ENCODE results near the gene ADISSP. TPM values are rescaled to one million over a fixed set of nuclear protein-coding genes. Genes with fewer than 3 reads are reported as not detected.

The ADISSP gene
- polyA plus RNA-seq, 4 donors, result 5.8 to 38.4 (median 16.2) TPM

DNA sequence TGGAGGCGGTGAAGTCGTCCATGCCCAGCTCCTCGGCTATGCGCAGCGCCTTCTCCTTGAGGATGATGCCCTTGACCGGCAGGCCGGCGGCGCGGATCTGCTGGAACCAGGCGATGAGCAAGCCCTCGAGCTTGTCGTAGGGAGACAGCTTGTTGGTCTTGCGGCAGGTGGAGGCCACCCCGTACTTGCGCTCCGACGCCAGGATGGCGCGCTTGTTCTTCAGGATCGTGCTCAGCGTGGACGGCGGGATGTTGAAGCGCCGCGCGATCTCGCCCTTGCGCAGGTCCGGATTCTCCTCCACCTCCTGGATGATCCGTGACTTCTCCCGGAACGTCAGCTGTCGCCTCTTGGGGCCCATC lies 18.6 kb upstream of the ADISSP start:
- WGBS, 3 donors, result 1 to 4% (median 3%) methylated on average over 24 to 35 of the region's 35 CpGs
- DNase-seq (peak; percentile 39 to 82), FAIRE-seq (no peak)
- H3K27me3 ChIP-seq (ENCODE audit: control insufficient read depth in 3 of 3, insufficient read depth in 3 of 3, low read length in 3 of 3), result no peaks in the 10 kb centered on the region
- H3K4me1 ChIP-seq (ENCODE audit: control insufficient read depth in 3 of 3, insufficient read depth in 2 of 3, low read depth in 1 of 3, low read length in 2 of 3), result peaks cover 4 to 51% (median 11%) of the 10 kb centered on the region in 3 donors
- peak overlapping the region; percentile 52 to 70 (median 68) for H3K27ac ChIP-seq (ENCODE audit: low read depth in 1 of 3, low read length in 2 of 3)
- H3K4me3 ChIP-seq (ENCODE audit: low read depth in 1 of 3, low read length in 3 of 3), result peak overlapping the region; percentile 64 to 91 (median 65)
- H3K36me3 ChIP-seq (ENCODE audit: control insufficient read depth in 3 of 3, insufficient read depth in 2 of 3, low read depth in 1 of 3, low read length in 3 of 3), result peaks cover 0 to 35% (median 2%) of the 10 kb centered on the region in 3 donors
- H3K9me3 ChIP-seq (ENCODE audit: control insufficient read depth in 2 of 2, insufficient read depth in 1 of 2, low read depth in 1 of 2, low read length in 1 of 2), result no peaks in the 10 kb centered on the region

DNA sequence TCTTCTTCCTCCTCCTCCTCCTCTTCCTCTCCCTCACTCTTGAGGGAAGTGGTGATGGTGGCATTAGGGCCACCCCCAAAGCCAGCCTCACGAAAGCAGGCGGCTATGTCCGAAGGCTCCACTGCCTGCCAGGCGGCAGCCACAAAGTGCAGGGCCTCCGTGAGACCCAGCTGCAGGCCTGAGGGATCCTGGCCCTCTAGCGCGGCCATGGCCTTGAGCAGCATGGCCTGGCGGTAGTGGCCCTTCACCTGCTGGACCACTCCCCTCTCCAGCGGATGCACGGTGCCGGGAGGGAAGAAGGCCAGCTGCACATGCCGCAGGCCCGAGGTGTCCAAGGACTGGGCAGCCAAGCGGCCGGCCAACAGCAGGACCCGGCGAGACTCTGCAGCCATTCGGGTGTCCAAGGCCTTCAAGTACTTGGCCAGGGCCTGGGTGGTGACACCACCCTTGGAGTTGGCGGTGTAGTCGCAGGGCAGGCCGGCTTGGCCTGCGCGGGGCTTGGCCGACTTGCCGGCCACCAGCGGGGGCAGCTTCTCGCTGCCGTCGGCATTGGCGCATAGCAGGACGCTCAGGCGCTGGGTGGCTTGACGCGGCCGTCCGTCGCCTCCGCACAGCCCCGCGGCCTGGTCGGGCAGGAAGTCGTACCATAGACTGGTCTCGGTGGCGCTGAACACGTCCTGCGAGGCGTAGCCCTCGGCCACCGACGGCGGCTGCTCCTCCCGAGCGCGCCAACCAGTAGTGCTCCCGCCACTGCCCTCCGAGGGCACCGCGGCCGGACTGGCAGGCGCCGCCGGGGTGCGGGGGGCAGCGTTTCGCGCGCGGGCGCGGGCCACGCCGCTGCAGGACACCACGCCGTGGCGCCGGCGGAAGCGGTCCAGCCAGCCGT lies 17.9 kb upstream of the ADISSP start:
- H3K27ac ChIP-seq (ENCODE audit: low read depth in 1 of 3, low read length in 2 of 3), result peak overlapping the region; percentile 52 to 70 (median 68)
- DNase-seq (peak in 1 of 2 donors; percentile 53), FAIRE-seq (no peak)
- no peaks in the 10 kb centered on the region for H3K27me3 ChIP-seq (ENCODE audit: control insufficient read depth in 3 of 3, insufficient read depth in 3 of 3, low read length in 3 of 3)
- H3K4me3 ChIP-seq (ENCODE audit: low read depth in 1 of 3, low read length in 3 of 3), result peak overlapping the region; percentile 64 to 91 (median 65)
- H3K4me1 ChIP-seq (ENCODE audit: control insufficient read depth in 3 of 3, insufficient read depth in 2 of 3, low read depth in 1 of 3, low read length in 2 of 3), result peaks cover 4 to 57% (median 11%) of the 10 kb centered on the region in 3 donors
- WGBS, 3 donors, result 34 to 41% (median 38%) methylated on average over 55 to 79 of the region's 79 CpGs
- H3K36me3 ChIP-seq (ENCODE audit: control insufficient read depth in 3 of 3, insufficient read depth in 2 of 3, low read depth in 1 of 3, low read length in 3 of 3), result peaks cover 0 to 35% (median 2%) of the 10 kb centered on the region in 3 donors
- H3K9me3 ChIP-seq (ENCODE audit: control insufficient read depth in 2 of 2, insufficient read depth in 1 of 2, low read depth in 1 of 2, low read length in 1 of 2), result no peaks in the 10 kb centered on the region

DNA sequence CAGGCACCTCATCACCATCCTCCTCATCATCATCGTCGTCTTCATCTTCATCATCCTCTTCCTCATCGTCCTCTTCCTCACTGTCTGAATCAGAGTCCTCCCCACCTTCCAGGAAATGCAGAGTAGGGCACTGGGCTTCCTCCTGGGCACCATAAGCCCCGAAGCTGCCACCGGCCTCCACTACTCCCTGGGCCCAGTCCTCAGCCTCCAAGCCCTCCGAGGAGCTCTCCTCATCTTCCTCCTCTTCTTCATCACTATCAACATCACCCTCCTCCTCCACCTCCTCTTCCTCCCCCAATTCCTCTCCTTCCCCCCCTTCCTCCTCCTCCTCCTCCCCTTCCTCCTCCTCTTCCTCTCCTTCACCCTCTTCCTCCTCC lies 17.3 kb upstream of the ADISSP start:
- no peak for FAIRE-seq
- peaks cover 4 to 57% (median 11%) of the 10 kb centered on the region in 3 donors for H3K4me1 ChIP-seq (ENCODE audit: control insufficient read depth in 3 of 3, insufficient read depth in 2 of 3, low read depth in 1 of 3, low read length in 2 of 3)
- H3K27ac ChIP-seq (ENCODE audit: low read depth in 1 of 3, low read length in 2 of 3), result no peak overlapping the region

DNA sequence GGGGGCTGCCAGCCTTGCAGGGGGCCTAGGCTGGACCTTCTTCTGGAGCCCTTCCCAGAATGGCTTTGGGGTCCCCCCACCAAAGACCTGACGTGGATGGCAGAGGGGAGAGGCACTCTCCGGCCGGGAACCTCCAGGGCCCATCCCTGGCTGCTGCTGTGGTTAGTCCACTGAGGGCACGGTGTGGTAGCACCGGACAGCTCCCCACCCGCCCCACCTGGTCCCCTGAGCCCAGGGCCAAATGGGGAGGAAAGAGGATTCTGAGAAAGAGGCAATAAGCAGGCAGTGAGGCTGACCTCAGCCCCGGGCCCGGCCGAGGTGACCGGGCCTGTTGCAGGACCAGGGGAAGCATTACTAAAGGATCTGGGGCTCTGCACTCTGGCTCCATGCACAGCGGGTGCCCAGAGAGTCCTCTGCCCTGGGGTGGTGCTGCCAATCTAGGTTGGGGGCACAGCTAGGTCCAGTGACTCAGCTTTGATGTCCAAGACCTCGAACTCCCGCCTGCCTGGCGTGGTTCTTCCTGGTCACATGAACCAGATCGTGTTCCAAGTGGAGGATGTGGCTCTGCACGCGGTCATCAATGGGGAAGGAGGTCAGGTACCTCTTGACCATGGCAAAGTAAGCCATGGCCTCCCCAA lies 16.8 kb upstream of the ADISSP start:
- 75 to 81% (median 80%) methylated on average over 16 to 17 of the region's 17 CpGs for WGBS, 3 donors
- no peak for DNase-seq
- peaks cover 0 to 5% (median 0%) of the 10 kb centered on the region in 3 donors for H3K27me3 ChIP-seq (ENCODE audit: control insufficient read depth in 3 of 3, insufficient read depth in 3 of 3, low read length in 3 of 3)
- peak overlapping the region in 1 of 3 donors; percentile 51 for H3K27ac ChIP-seq (ENCODE audit: low read depth in 1 of 3, low read length in 2 of 3)
- no peaks in the 10 kb centered on the region for H3K9me3 ChIP-seq (ENCODE audit: control insufficient read depth in 2 of 2, insufficient read depth in 1 of 2, low read depth in 1 of 2, low read length in 1 of 2)
- H3K4me1 ChIP-seq (ENCODE audit: control insufficient read depth in 3 of 3, insufficient read depth in 2 of 3, low read depth in 1 of 3, low read length in 2 of 3), result peaks cover 4 to 57% (median 11%) of the 10 kb centered on the region in 3 donors
- no peak for FAIRE-seq
- H3K36me3 ChIP-seq (ENCODE audit: control insufficient read depth in 3 of 3, insufficient read depth in 2 of 3, low read depth in 1 of 3, low read length in 3 of 3), result peaks cover 0 to 35% (median 2%) of the 10 kb centered on the region in 3 donors
- H3K4me3 ChIP-seq (ENCODE audit: low read depth in 1 of 3, low read length in 3 of 3), result no peak overlapping the region

More for the DNA sequence above, 17.3 kb upstream of the ADISSP start:
- Histone ChIP-seq H3K27me3 (ENCODE audit: control insufficient read depth in 3 of 3, insufficient read depth in 3 of 3, low read length in 3 of 3) (no peaks in the 10 kb centered on the region), H3K9me3 (ENCODE audit: control insufficient read depth in 2 of 2, insufficient read depth in 1 of 2, low read depth in 1 of 2, low read length in 1 of 2) (no peaks in the 10 kb centered on the region), H3K4me3 (ENCODE audit: low read depth in 1 of 3, low read length in 3 of 3) (peak overlapping the region in 2 of 3 donors; percentile 64 to 91), H3K36me3 (ENCODE audit: control insufficient read depth in 3 of 3, insufficient read depth in 2 of 3, low read depth in 1 of 3, low read length in 3 of 3) (peaks cover 0 to 35% (median 2%) of the 10 kb centered on the region in 3 donors)
- WGBS, 3 donors, result 84 to 90% (median 85%) methylated on average over 6 of the region's 6 CpGs
- no peak for DNase-seq

DNA sequence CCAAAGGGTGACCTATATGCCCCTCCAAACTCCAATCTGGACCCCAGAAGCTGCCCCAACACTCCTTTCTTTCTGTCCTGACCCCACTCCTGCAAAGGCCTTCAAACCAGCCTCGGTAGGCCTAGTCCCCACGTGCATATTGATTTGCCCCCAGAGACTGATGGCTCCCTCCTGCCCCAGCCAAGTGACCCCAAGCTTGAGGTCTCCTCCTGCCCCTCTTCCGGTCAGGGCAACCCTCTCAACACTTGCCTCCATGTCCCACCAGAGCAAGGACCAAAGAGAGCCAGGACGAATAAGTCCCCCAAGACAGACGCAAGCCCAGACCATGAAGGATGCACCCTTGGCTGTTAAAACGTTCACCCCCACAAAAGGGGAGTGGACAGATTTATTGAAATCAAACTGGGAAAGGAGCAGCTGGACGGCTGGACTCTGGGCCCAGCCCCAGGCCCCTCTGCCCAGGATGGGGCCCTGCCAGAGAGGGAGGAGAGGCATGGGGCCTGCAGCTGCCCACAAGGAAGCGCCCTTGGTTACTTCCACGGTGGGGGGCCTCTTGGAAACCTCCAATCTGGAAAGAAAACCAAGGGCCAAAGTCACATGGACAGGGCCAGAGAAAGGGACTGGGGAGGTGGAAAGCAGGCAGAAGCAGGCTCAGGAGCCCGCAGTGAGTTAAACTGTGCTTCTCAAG lies 16.1 kb upstream of the ADISSP start:
- Histone ChIP-seq H3K4me1 (ENCODE audit: control insufficient read depth in 3 of 3, insufficient read depth in 2 of 3, low read depth in 1 of 3, low read length in 2 of 3) (peaks cover 4 to 57% (median 11%) of the 10 kb centered on the region in 3 donors), H3K4me3 (ENCODE audit: low read depth in 1 of 3, low read length in 3 of 3) (no peak overlapping the region), H3K27me3 (ENCODE audit: control insufficient read depth in 3 of 3, insufficient read depth in 3 of 3, low read length in 3 of 3) (peaks cover 0 to 12% (median 0%) of the 10 kb centered on the region in 3 donors), H3K27ac (ENCODE audit: low read depth in 1 of 3, low read length in 2 of 3) (peak overlapping the region in 1 of 3 donors; percentile 51), H3K36me3 (ENCODE audit: control insufficient read depth in 3 of 3, insufficient read depth in 2 of 3, low read depth in 1 of 3, low read length in 3 of 3) (peaks cover 0 to 35% (median 2%) of the 10 kb centered on the region in 3 donors), H3K9me3 (ENCODE audit: control insufficient read depth in 2 of 2, insufficient read depth in 1 of 2, low read depth in 1 of 2, low read length in 1 of 2) (no peaks in the 10 kb centered on the region)
- DNase-seq (no peak), FAIRE-seq (no peak)
- WGBS, 3 donors, result 69 to 73% (median 71%) methylated on average over 9 to 10 of the region's 10 CpGs

DNA sequence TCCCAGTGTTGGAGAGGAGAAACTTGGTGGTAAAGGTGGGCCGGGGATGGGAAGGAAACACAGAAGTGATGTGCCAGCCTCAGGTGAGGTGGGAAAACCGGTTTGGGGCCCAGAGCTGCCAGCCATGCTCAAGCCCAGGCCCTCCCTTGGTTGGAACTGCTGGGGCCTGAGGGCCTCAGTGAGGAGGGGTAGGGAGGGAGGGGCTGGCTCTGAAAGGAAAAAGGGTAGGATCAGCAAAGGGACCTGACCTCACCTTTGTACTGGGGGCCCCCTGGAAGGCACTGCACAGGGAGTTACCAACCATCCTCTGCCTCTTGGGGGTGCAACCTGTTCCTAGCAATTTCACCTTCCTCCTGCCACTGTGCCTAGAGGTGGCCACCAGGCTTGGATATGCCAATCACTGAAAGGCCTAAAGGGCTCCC lies 15.5 kb upstream of the ADISSP start:
- peaks cover 0 to 35% (median 2%) of the 10 kb centered on the region in 3 donors for H3K36me3 ChIP-seq (ENCODE audit: control insufficient read depth in 3 of 3, insufficient read depth in 2 of 3, low read depth in 1 of 3, low read length in 3 of 3)
- peaks cover 4 to 57% (median 11%) of the 10 kb centered on the region in 3 donors for H3K4me1 ChIP-seq (ENCODE audit: control insufficient read depth in 3 of 3, insufficient read depth in 2 of 3, low read depth in 1 of 3, low read length in 2 of 3)
- 34 to 62% (median 38%) methylated on average over 2 of the region's 2 CpGs for WGBS, 3 donors
- H3K9me3 ChIP-seq (ENCODE audit: control insufficient read depth in 2 of 2, insufficient read depth in 1 of 2, low read depth in 1 of 2, low read length in 1 of 2), result no peaks in the 10 kb centered on the region
- H3K27ac ChIP-seq (ENCODE audit: low read depth in 1 of 3, low read length in 2 of 3), result peak overlapping the region in 1 of 3 donors; percentile 70
- FAIRE-seq (no peak), DNase-seq (peak in 1 of 2 donors; percentile 87)
- no peak overlapping the region for H3K4me3 ChIP-seq (ENCODE audit: low read depth in 1 of 3, low read length in 3 of 3)
- H3K27me3 ChIP-seq (ENCODE audit: control insufficient read depth in 3 of 3, insufficient read depth in 3 of 3, low read length in 3 of 3), result peaks cover 0 to 18% (median 0%) of the 10 kb centered on the region in 3 donors

DNA sequence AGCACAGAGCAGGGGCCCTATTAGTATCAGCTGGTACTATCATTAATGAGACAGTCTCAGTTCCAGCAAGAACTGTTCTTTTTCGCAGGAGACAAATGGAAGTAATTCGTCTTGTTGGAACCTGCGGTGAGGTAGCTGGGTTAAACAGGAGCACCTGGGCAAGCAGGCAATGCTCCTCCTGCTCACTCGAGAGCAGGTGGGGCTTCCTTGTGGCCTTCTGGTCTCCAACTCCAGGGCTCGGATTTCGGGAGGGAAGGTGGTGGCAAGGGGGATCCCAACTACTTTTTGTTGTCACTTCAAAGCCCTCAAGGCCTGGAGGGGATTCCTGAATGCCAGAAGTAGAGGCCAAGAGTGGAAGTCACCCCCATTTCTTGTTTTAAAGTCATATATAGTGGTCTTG lies 15.0 kb upstream of the ADISSP start:
- peaks cover 4 to 61% (median 11%) of the 10 kb centered on the region in 3 donors for H3K4me1 ChIP-seq (ENCODE audit: control insufficient read depth in 3 of 3, insufficient read depth in 2 of 3, low read depth in 1 of 3, low read length in 2 of 3)
- H3K27me3 ChIP-seq (ENCODE audit: control insufficient read depth in 3 of 3, insufficient read depth in 3 of 3, low read length in 3 of 3), result peaks cover 0 to 22% (median 0%) of the 10 kb centered on the region in 3 donors
- no peak overlapping the region for H3K4me3 ChIP-seq (ENCODE audit: low read depth in 1 of 3, low read length in 3 of 3)
- H3K27ac ChIP-seq (ENCODE audit: low read depth in 1 of 3, low read length in 2 of 3), result peak overlapping the region in 1 of 3 donors; percentile 70
- FAIRE-seq, result no peak
- H3K36me3 ChIP-seq (ENCODE audit: control insufficient read depth in 3 of 3, insufficient read depth in 2 of 3, low read depth in 1 of 3, low read length in 3 of 3), result peaks cover 0 to 35% (median 2%) of the 10 kb centered on the region in 3 donors
- WGBS, 3 donors, result 79 to 86% (median 81%) methylated on average over 6 of the region's 6 CpGs
- H3K9me3 ChIP-seq (ENCODE audit: control insufficient read depth in 2 of 2, insufficient read depth in 1 of 2, low read depth in 1 of 2, low read length in 1 of 2), result no peaks in the 10 kb centered on the region
- no peak for DNase-seq
